Endothelial cell (in vitro differentiated cells): ENCODE results near the gene HES7. TPM values are rescaled to one million over a fixed set of nuclear protein-coding genes. Genes with fewer than 3 reads are reported as not detected.

ENCODE experiments used
- DNase-seq: peaks from one replicate; pipeline ENCODE4 v3.0.0; 2021; ENCODE audit warnings: low spot score
- H3K27ac Mint-ChIP-seq: one replicate; pipeline ENCODE4 v1.8.0; 2021; ENCODE audit warnings: mixed read lengths, inconsistent platforms; ENCODE audit not compliant: unreplicated experiment
- H3K27me3 Mint-ChIP-seq: one replicate; pipeline ENCODE4 v1.8.0; 2021; ENCODE audit warnings: mild to moderate bottlenecking, moderate library complexity, mixed read lengths, inconsistent platforms; ENCODE audit not compliant: unreplicated experiment
- H3K36me3 Mint-ChIP-seq: one replicate; pipeline ENCODE4 v1.8.0; 2021; ENCODE audit warnings: mild to moderate bottlenecking, low read depth, mixed read lengths, inconsistent platforms; ENCODE audit not compliant: unreplicated experiment
- H3K4me1 Mint-ChIP-seq: one replicate; pipeline ENCODE4 v1.8.0; 2021; ENCODE audit warnings: mild to moderate bottlenecking, mixed read lengths, inconsistent platforms; ENCODE audit not compliant: unreplicated experiment
- H3K4me3 Mint-ChIP-seq: one replicate; pipeline ENCODE4 v1.8.0; 2021; ENCODE audit warnings: mild to moderate bottlenecking, mixed read lengths, inconsistent platforms; ENCODE audit not compliant: unreplicated experiment
- H3K9me3 Mint-ChIP-seq: one replicate; pipeline ENCODE4 v1.8.0; 2021; ENCODE audit warnings: mixed read lengths, inconsistent platforms; ENCODE audit not compliant: unreplicated experiment
- CTCF ChIP-seq: fragments of 200-600 bp; sonication (generic); IDR thresholded peaks from one replicate; pipeline ENCODE4 v1.5.0; 2021; ENCODE audit warnings: antibody characterized with exemption; ENCODE audit not compliant: unreplicated experiment
- total RNA-seq: library from RNA; stranded (reverse); fragmentation: NEBNext Ultra II Directional; extraction: Animal tissue kit (Norgen Biotek cat#: 25700); gene quantifications from one replicate; pipeline ENCODE4 v1.2.1, GENCODE V29; 2021; ENCODE audit not compliant: unreplicated experiment

HES7 gene
- total RNA-seq, 1 donor from 2014 or later = 3.3 TPM

- H3K27ac Mint-ChIP-seq = no peak overlapping the region
Measured at GRCh38 chr17:8164815-8165131, 40.9 kb upstream of the HES7 start.

GRCh38 chr17:8163978-8164814 lies 40.3 kb upstream of the HES7 start:
- Mint-ChIP-seq H3K36me3 (peaks cover 14% of the 10 kb centered on the region), H3K27ac (peak overlapping the region; percentile 42), H3K27me3 (peaks cover 15% of the 10 kb centered on the region), H3K4me3 (peak overlapping the region; percentile 94), H3K9me3 (no peaks in the 10 kb centered on the region), H3K4me1 (peaks cover 38% of the 10 kb centered on the region)
- no peak for DNase-seq
- no peak for TF ChIP-seq CTCF

More at GRCh38 chr17:8164815-8165131, 40.9 kb upstream of the HES7 start:
- Mint-ChIP-seq H3K36me3 (peaks cover 14% of the 10 kb centered on the region), H3K4me3 (peak overlapping the region; percentile 69), H3K27me3 (peaks cover 15% of the 10 kb centered on the region), H3K4me1 (peaks cover 38% of the 10 kb centered on the region), H3K9me3 (no peaks in the 10 kb centered on the region)
- TF ChIP-seq CTCF = no peak
- no peak for DNase-seq

GRCh38 chr17:8162997-8163977 lies 39.4 kb upstream of the HES7 start:
- Mint-ChIP-seq H3K4me1 (peaks cover 41% of the 10 kb centered on the region), H3K27me3 (peaks cover 13% of the 10 kb centered on the region)
- DNase-seq = no peak

GRCh38 chr17:8162233-8162996 lies 38.5 kb upstream of the HES7 start, which contains the start of gene VAMP2:
TSS of gene VAMP2 (minus strand) at chr17:8162948. CDS start at chr17:8162879, 69 bp downstream.
- peaks cover 14% of the 10 kb centered on the region for H3K36me3 Mint-ChIP-seq
- peak within 1 kb of the TSS; percentile 94 for H3K4me3 Mint-ChIP-seq
- peaks cover 13% of the 10 kb centered on the region for H3K27me3 Mint-ChIP-seq
- H3K9me3 Mint-ChIP-seq = no peaks in the 10 kb centered on the region
- peaks cover 41% of the 10 kb centered on the region for H3K4me1 Mint-ChIP-seq
- DNase-seq = peak; percentile 84
- TF ChIP-seq CTCF = no peak
- H3K27ac Mint-ChIP-seq = peak within 1 kb of the TSS; percentile 82

More at GRCh38 chr17:8162997-8163977, 39.4 kb upstream of the HES7 start:
- peak overlapping the region; percentile 94 for H3K4me3 Mint-ChIP-seq
- peaks cover 14% of the 10 kb centered on the region for H3K36me3 Mint-ChIP-seq
- no peaks in the 10 kb centered on the region for H3K9me3 Mint-ChIP-seq
- no peak for TF ChIP-seq CTCF
- peak overlapping the region; percentile 82 for H3K27ac Mint-ChIP-seq
